Astrocyte (in vitro differentiated cells and primary cell): ENCODE measurements around the gene GPR63. TPM values are rescaled to one million over a fixed set of nuclear protein-coding genes. Genes with fewer than 3 reads are reported as not detected.

Experiments
- DNase-seq: peaks from one replicate; pipeline ENCODE4 v3.0.0-alpha.2; 2010; ENCODE audit warnings: low read depth
- FAIRE-seq: peaks from 2 replicates; lab custom pipeline; 2011; peaks lifted over from hg19 to GRCh38; lab: Jason Lieb, UNC
- H2AFZ ChIP-seq: 2 replicates; pipeline ENCODE4 v1.6.0; 2012; ENCODE audit warnings: low read depth, low read length, inconsistent platforms
- H3K27ac ChIP-seq: 2 replicates; pipeline ENCODE4 v1.5.1; 2011; ENCODE audit warnings: low read depth, low read length, inconsistent platforms
- H3K27me3 ChIP-seq: 2 replicates; pipeline ENCODE4 v1.6.0; 2011; ENCODE audit warnings: low read length, inconsistent platforms; ENCODE audit not compliant: insufficient read depth
- H3K36me3 ChIP-seq: 2 replicates; pipeline ENCODE4 v1.5.1; 2011; ENCODE audit warnings: low read length, inconsistent platforms; ENCODE audit not compliant: insufficient read depth
- H3K4me1 ChIP-seq: 2 replicates; pipeline ENCODE4 v1.5.1; 2011; ENCODE audit warnings: low read length, inconsistent platforms; ENCODE audit not compliant: insufficient read depth
- H3K4me2 ChIP-seq: 2 replicates; pipeline ENCODE4 v1.6.0; 2012; ENCODE audit warnings: low read length, inconsistent platforms
- H3K4me3 ChIP-seq: 2 replicates; pipeline ENCODE4 v1.5.1; 2011; ENCODE audit warnings: low read depth, mild to moderate bottlenecking, low read length, inconsistent platforms; ENCODE audit not compliant: insufficient read depth
- H3K79me2 ChIP-seq: 2 replicates; pipeline ENCODE4 v1.6.0; 2012; ENCODE audit warnings: mild to moderate bottlenecking, low read length, inconsistent platforms; ENCODE audit not compliant: insufficient read depth
- H3K9ac ChIP-seq: 2 replicates; pipeline ENCODE4 v1.6.0; 2012; ENCODE audit warnings: mild to moderate bottlenecking, low read length, inconsistent platforms
- H3K9me3 ChIP-seq: 2 replicates; pipeline ENCODE4 v1.5.1; 2012; ENCODE audit warnings: low read depth, mild to moderate bottlenecking, low read length, inconsistent platforms; ENCODE audit not compliant: insufficient read depth
- H4K20me1 ChIP-seq: 2 replicates; pipeline ENCODE4 v1.6.0; 2012; ENCODE audit warnings: low read length, inconsistent platforms; ENCODE audit not compliant: insufficient read depth
- H3K27ac Mint-ChIP-seq: one replicate; pipeline ENCODE4 v1.8.0; 2021; ENCODE audit warnings: mild to moderate bottlenecking, mixed read lengths; ENCODE audit not compliant: unreplicated experiment
- H3K27me3 Mint-ChIP-seq: one replicate; pipeline ENCODE4 v1.8.0; 2021; ENCODE audit warnings: low read depth, mixed read lengths; ENCODE audit not compliant: unreplicated experiment
- H3K36me3 Mint-ChIP-seq: one replicate; pipeline ENCODE4 v1.8.0; 2021; ENCODE audit warnings: low read depth, mixed read lengths; ENCODE audit not compliant: unreplicated experiment
- H3K4me1 Mint-ChIP-seq: one replicate; pipeline ENCODE4 v1.8.0; 2021; ENCODE audit warnings: low read depth, mixed read lengths; ENCODE audit not compliant: unreplicated experiment
- H3K4me3 Mint-ChIP-seq: one replicate; pipeline ENCODE4 v1.8.0; 2021; ENCODE audit warnings: mild to moderate bottlenecking, moderate library complexity, mixed read lengths; ENCODE audit not compliant: unreplicated experiment
- H3K9me3 Mint-ChIP-seq: one replicate; pipeline ENCODE4 v1.8.0; 2021; ENCODE audit warnings: mild to moderate bottlenecking, mixed read lengths; ENCODE audit not compliant: unreplicated experiment
- EZH2 ChIP-seq: IDR thresholded peaks from 2 replicates; pipeline ENCODE4 v1.6.1; 2012; ENCODE audit warnings: mild to moderate bottlenecking, low read length, inconsistent platforms; ENCODE audit not compliant: insufficient read depth
- total RNA-seq: library from RNA; stranded (reverse); gene quantifications from 2 replicates; pipeline ENCODE4 v1.2.1, GENCODE V29; 2021
- TF ChIP-seq, protein P1 (sequence below): IDR thresholded peaks from 2 replicates; pipeline ENCODE4 v1.5.1; 2011; ENCODE audit warnings: low read depth, mild to moderate bottlenecking, inconsistent platforms, low read length, moderate library complexity; ENCODE audit not compliant: insufficient read depth

Gene GPR63
- total RNA-seq, 1 donor from 2014 or later: 1.8 TPM

- H3K36me3 Mint-ChIP-seq: no peaks in the 10 kb centered on the region
- DNase-seq (no peak), FAIRE-seq (no peak)
- Histone ChIP-seq H3K9ac (no peak overlapping the region), H3K36me3 (no peaks in the 10 kb centered on the region), H2AFZ (no peak overlapping the region), H4K20me1 (no peaks in the 10 kb centered on the region), H3K4me1 (no peaks in the 10 kb centered on the region), H3K4me3 (no peak overlapping the region), H3K27ac (no peak overlapping the region), H3K79me2 (no peaks in the 10 kb centered on the region), H3K9me3 (no peaks in the 10 kb centered on the region), H3K4me2 (no peak overlapping the region), H3K27me3 (no peaks in the 10 kb centered on the region)
- no peak overlapping the region for H3K4me3 Mint-ChIP-seq
- no peaks in the 10 kb centered on the region for H3K4me1 Mint-ChIP-seq
- H3K9me3 Mint-ChIP-seq: no peaks in the 10 kb centered on the region
- H3K27ac Mint-ChIP-seq: no peak overlapping the region
- no peak for TF ChIP-seq EZH2
- TF ChIP-seq, protein P1, sequence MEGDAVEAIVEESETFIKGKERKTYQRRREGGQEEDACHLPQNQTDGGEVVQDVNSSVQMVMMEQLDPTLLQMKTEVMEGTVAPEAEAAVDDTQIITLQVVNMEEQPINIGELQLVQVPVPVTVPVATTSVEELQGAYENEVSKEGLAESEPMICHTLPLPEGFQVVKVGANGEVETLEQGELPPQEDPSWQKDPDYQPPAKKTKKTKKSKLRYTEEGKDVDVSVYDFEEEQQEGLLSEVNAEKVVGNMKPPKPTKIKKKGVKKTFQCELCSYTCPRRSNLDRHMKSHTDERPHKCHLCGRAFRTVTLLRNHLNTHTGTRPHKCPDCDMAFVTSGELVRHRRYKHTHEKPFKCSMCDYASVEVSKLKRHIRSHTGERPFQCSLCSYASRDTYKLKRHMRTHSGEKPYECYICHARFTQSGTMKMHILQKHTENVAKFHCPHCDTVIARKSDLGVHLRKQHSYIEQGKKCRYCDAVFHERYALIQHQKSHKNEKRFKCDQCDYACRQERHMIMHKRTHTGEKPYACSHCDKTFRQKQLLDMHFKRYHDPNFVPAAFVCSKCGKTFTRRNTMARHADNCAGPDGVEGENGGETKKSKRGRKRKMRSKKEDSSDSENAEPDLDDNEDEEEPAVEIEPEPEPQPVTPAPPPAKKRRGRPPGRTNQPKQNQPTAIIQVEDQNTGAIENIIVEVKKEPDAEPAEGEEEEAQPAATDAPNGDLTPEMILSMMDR: no peak
- H3K27me3 Mint-ChIP-seq: no peaks in the 10 kb centered on the region
Observed at GRCh38 chr6:96777113-96777512, 60.2 kb downstream of the GPR63 start.

GRCh38 chr6:96775727-96776400, 61.4 kb downstream of the GPR63 start:
- no peaks in the 10 kb centered on the region for H3K36me3 ChIP-seq
- H3K4me3 ChIP-seq: no peak overlapping the region
- no peaks in the 10 kb centered on the region for H3K9me3 ChIP-seq
- no peak overlapping the region for H3K4me2 ChIP-seq
- no peak for DNase-seq
- FAIRE-seq: no peak
- Mint-ChIP-seq H3K9me3 (no peaks in the 10 kb centered on the region), H3K4me3 (no peak overlapping the region), H3K27ac (no peak overlapping the region), H3K4me1 (no peaks in the 10 kb centered on the region), H3K36me3 (no peaks in the 10 kb centered on the region), H3K27me3 (no peaks in the 10 kb centered on the region)
- H3K27me3 ChIP-seq: no peaks in the 10 kb centered on the region
- no peak for TF ChIP-seq EZH2
- TF ChIP-seq, protein P1: no peak
- no peak overlapping the region for H2AFZ ChIP-seq
- H3K79me2 ChIP-seq: no peaks in the 10 kb centered on the region
- H3K27ac ChIP-seq: no peak overlapping the region
- no peaks in the 10 kb centered on the region for H4K20me1 ChIP-seq
- no peak overlapping the region for H3K9ac ChIP-seq
- no peaks in the 10 kb centered on the region for H3K4me1 ChIP-seq

GRCh38 chr6:96766769-96767168, 70.5 kb downstream of the GPR63 start:
- Histone ChIP-seq H3K27ac (no peak overlapping the region), H3K79me2 (no peaks in the 10 kb centered on the region), H3K9me3 (peaks cover 4% of the 10 kb centered on the region), H3K4me1 (no peaks in the 10 kb centered on the region), H3K27me3 (no peaks in the 10 kb centered on the region), H4K20me1 (no peaks in the 10 kb centered on the region), H3K36me3 (no peaks in the 10 kb centered on the region), H2AFZ (no peak overlapping the region), H3K4me2 (no peak overlapping the region), H3K4me3 (no peak overlapping the region), H3K9ac (no peak overlapping the region)
- TF ChIP-seq EZH2: no peak
- TF ChIP-seq, protein P1: no peak
- FAIRE-seq (no peak), DNase-seq (no peak)
- Mint-ChIP-seq H3K27me3 (no peaks in the 10 kb centered on the region), H3K4me3 (no peak overlapping the region), H3K4me1 (no peaks in the 10 kb centered on the region), H3K27ac (no peak overlapping the region), H3K36me3 (no peaks in the 10 kb centered on the region), H3K9me3 (peaks cover 5% of the 10 kb centered on the region)
